HL-60/S4 treated with retinoic acid at 250 ng/mL for 4 days and 3 days (cell line): ENCODE data around the gene RPL41.

Experiments used
- in situ Hi-C: fragments of 300-500 bp; cut with MboI; formaldehyde crosslinking; loops from 2 replicates; pipeline ENCODE4 v1.7.0; 2022; ENCODE audit warnings: low sequenced_read_pairs

RPL41 gene

GRCh38 chr12:56127485-56127887 is 11.1 kb downstream of the RPL41 start:
- in situ Hi-C loops, result no loop called here

- in situ Hi-C loops, result no loop called here
Observed at GRCh38 chr12:56127888-56128669, 11.6 kb downstream of the RPL41 start, which contains the start of gene ESYT1. Gene ESYT1 (plus strand): TSS chr12:56128267. CDS start chr12:56128320, 53 bp downstream.

- in situ Hi-C loops, result no loop called here
Observed at GRCh38 chr12:56128670-56129205, 12.3 kb downstream of the RPL41 start.

- in situ Hi-C loops, result no loop called here
Observed at GRCh38 chr12:56129206-56129941, 12.9 kb downstream of the RPL41 start.

GRCh38 chr12:56129942-56130495 is 13.6 kb downstream of the RPL41 start:
- in situ Hi-C loops, result no loop called here

- in situ Hi-C loops, result no loop called here
Observed at GRCh38 chr12:56130876-56131275, 14.4 kb downstream of the RPL41 start.

- in situ Hi-C loops, result no loop called here
Observed at GRCh38 chr12:56134897-56135296, 18.5 kb downstream of the RPL41 start.

GRCh38 chr12:56137853-56138571 is 21.6 kb downstream of the RPL41 start:
- in situ Hi-C loops, result no loop called here

- in situ Hi-C loops, result no loop called here
Observed at GRCh38 chr12:56141946-56142784, 25.7 kb downstream of the RPL41 start.

- in situ Hi-C loops, result no loop called here
Observed at GRCh38 chr12:56143217-56143616, 26.8 kb downstream of the RPL41 start.

GRCh38 chr12:56143870-56144269 is 27.4 kb downstream of the RPL41 start:
- in situ Hi-C loops, result no loop called here

- in situ Hi-C loops, result no loop called here
Observed at GRCh38 chr12:56145217-56145616, 28.8 kb downstream of the RPL41 start.

GRCh38 chr12:56146492-56147460 is 30.3 kb downstream of the RPL41 start:
- in situ Hi-C loops, result no loop called here

- in situ Hi-C loops, result no loop called here
Observed at GRCh38 chr12:56150563-56150962, 34.1 kb downstream of the RPL41 start.

GRCh38 chr12:56151672-56152131 is 35.3 kb downstream of the RPL41 start:
- in situ Hi-C loops, result no loop called here

GRCh38 chr12:56152132-56152755 is 35.8 kb downstream of the RPL41 start, which contains the start of gene MYL6B:
Gene MYL6B (plus strand): TSS chr12:56152587. CDS start chr12:56153919, 1,332 bp downstream.
- in situ Hi-C loops, result no loop called here

- in situ Hi-C loops, result no loop called here
Observed at GRCh38 chr12:56152756-56153677, 36.6 kb downstream of the RPL41 start.
